Glutamatergic neuron (in vitro differentiated cells): Measurements from ENCODE around the gene OR2V2. TPM values are rescaled to one million over a fixed set of nuclear protein-coding genes. Genes with fewer than 3 reads are reported as not detected.

Source experiments
- DNase-seq: peaks from one replicate; pipeline ENCODE4 v3.0.0; 2022
- H3K27ac Mint-ChIP-seq: one replicate; pipeline ENCODE4 v1.8.0; 2020; ENCODE audit warnings: mild to moderate bottlenecking, mixed read lengths, inconsistent platforms; ENCODE audit not compliant: unreplicated experiment
- H3K27me3 Mint-ChIP-seq: one replicate; pipeline ENCODE4 v1.8.0; 2020; ENCODE audit warnings: mild to moderate bottlenecking, moderate library complexity, mixed read lengths, inconsistent platforms; ENCODE audit not compliant: unreplicated experiment
- H3K36me3 Mint-ChIP-seq: one replicate; pipeline ENCODE4 v1.8.0; 2020; ENCODE audit warnings: mild to moderate bottlenecking, mixed read lengths, inconsistent platforms; ENCODE audit not compliant: unreplicated experiment
- H3K4me1 Mint-ChIP-seq: one replicate; pipeline ENCODE4 v1.8.0; 2020; ENCODE audit warnings: mild to moderate bottlenecking, low read depth, mixed read lengths, inconsistent platforms; ENCODE audit not compliant: unreplicated experiment
- H3K4me3 Mint-ChIP-seq: one replicate; pipeline ENCODE4 v1.8.0; 2020; ENCODE audit warnings: mild to moderate bottlenecking, mixed read lengths, inconsistent platforms; ENCODE audit not compliant: unreplicated experiment
- H3K9me3 Mint-ChIP-seq: one replicate; pipeline ENCODE4 v1.8.0; 2020; ENCODE audit warnings: mild to moderate bottlenecking, moderate library complexity, mixed read lengths, inconsistent platforms; ENCODE audit not compliant: unreplicated experiment
- CTCF ChIP-seq: fragments of 200-600 bp; sonication (generic); IDR thresholded peaks from one replicate; pipeline ENCODE4 v1.5.0; 2021; ENCODE audit not compliant: partially characterized antibody, unreplicated experiment
- total RNA-seq: library from RNA; stranded (reverse); fragmentation: NEBNext Ultra II Directional; extraction: Animal tissue kit (Norgen Biotek cat#: 25700); gene quantifications from one replicate; pipeline ENCODE4 v1.2.1, GENCODE V29; 2021; ENCODE audit not compliant: unreplicated experiment

Gene OR2V2
- total RNA-seq, 1 donor from 2014 or later = not detected

- Mint-ChIP-seq H3K27me3 (peaks cover 16% of the 10 kb centered on the region), H3K4me1 (peaks cover 17% of the 10 kb centered on the region), H3K9me3 (peaks cover 6% of the 10 kb centered on the region), H3K27ac (no peak overlapping the region), H3K4me3 (peak overlapping the region; percentile 40), H3K36me3 (peaks cover 4% of the 10 kb centered on the region)
- TF ChIP-seq CTCF = no peak
- DNase-seq = no peak
Observed at GRCh38 chr5:181200816-181201215, 53.4 kb downstream of the OR2V2 start.

- Mint-ChIP-seq H3K9me3 (peaks cover 29% of the 10 kb centered on the region), H3K27me3 (peaks cover 37% of the 10 kb centered on the region), H3K4me3 (no peak overlapping the region), H3K27ac (no peak overlapping the region), H3K36me3 (peaks cover 15% of the 10 kb centered on the region), H3K4me1 (peaks cover 28% of the 10 kb centered on the region)
- DNase-seq = no peak
- no peak for TF ChIP-seq CTCF
Observed at GRCh38 chr5:181203093-181203711, 55.8 kb downstream of the OR2V2 start.

- no peak for TF ChIP-seq CTCF
- Mint-ChIP-seq H3K36me3 (peaks cover 15% of the 10 kb centered on the region), H3K4me3 (peak overlapping the region; percentile 81), H3K27ac (no peak overlapping the region), H3K4me1 (peaks cover 26% of the 10 kb centered on the region), H3K27me3 (peaks cover 36% of the 10 kb centered on the region), H3K9me3 (peaks cover 31% of the 10 kb centered on the region)
- no peak for DNase-seq
Observed at GRCh38 chr5:181203777-181204112, 56.4 kb downstream of the OR2V2 start.

- H3K36me3 Mint-ChIP-seq = peaks cover 15% of the 10 kb centered on the region
- H3K9me3 Mint-ChIP-seq = peaks cover 31% of the 10 kb centered on the region
- no peak for TF ChIP-seq CTCF
- H3K27me3 Mint-ChIP-seq = peaks cover 34% of the 10 kb centered on the region
- peak; percentile 39 for DNase-seq
- no peak overlapping the region for H3K27ac Mint-ChIP-seq
- H3K4me3 Mint-ChIP-seq = peak overlapping the region; percentile 81
- peaks cover 24% of the 10 kb centered on the region for H3K4me1 Mint-ChIP-seq
Observed at GRCh38 chr5:181204113-181204825, 56.9 kb downstream of the OR2V2 start.
